Neural progenitor cell (in vitro differentiated cells): ENCODE measurements around the gene LAG3. TPM values are rescaled to one million over a fixed set of nuclear protein-coding genes. Genes with fewer than 3 reads are reported as not detected.

ENCODE experiments used
- DNase-seq: peaks from one replicate; pipeline ENCODE4 v3.0.0-alpha.2; 2016; ENCODE audit warnings: low spot score
- H2AFZ ChIP-seq: fragments of 200-600 bp; sonication (generic); replicated peaks from 2 replicates; pipeline ENCODE4 v1.6.1; 2016; ENCODE audit warnings: antibody characterized with exemption
- H3F3A ChIP-seq: fragments of 200-600 bp; sonication (generic); 2 replicates; pipeline ENCODE4 v1.6.1; 2016; ENCODE audit warnings: antibody characterized with exemption, low read depth
- H3K27ac ChIP-seq: fragments of 200-600 bp; sonication (generic); 2 replicates; pipeline ENCODE4 v1.5.1; 2016; ENCODE audit warnings: mild to moderate bottlenecking
- H3K27me3 ChIP-seq: fragments of 200-600 bp; sonication (generic); 2 replicates; pipeline ENCODE4 v1.6.1; 2016; ENCODE audit warnings: mild to moderate bottlenecking, moderate library complexity
- H3K36me3 ChIP-seq: fragments of 200-600 bp; sonication (generic); 2 replicates; pipeline ENCODE4 v1.5.1; 2016
- H3K4me1 ChIP-seq: fragments of 200-600 bp; sonication (generic); 2 replicates; pipeline ENCODE4 v1.6.1; 2016; ENCODE audit warnings: mixed run types
- H3K4me2 ChIP-seq: fragments of 200-600 bp; sonication (generic); 2 replicates; pipeline ENCODE4 v1.6.1; 2016
- H3K4me3 ChIP-seq: fragments of 200-600 bp; sonication (generic); 2 replicates; pipeline ENCODE4 v1.5.1; 2016
- H3K79me2 ChIP-seq: fragments of 200-600 bp; sonication (generic); 2 replicates; pipeline ENCODE4 v1.6.1; 2016; ENCODE audit warnings: low read depth
- H3K9ac ChIP-seq: fragments of 200-600 bp; sonication (generic); 2 replicates; pipeline ENCODE4 v1.6.1; 2016
- H3K9me3 ChIP-seq: fragments of 200-600 bp; sonication (generic); 2 replicates; pipeline ENCODE4 v1.5.1; 2016; ENCODE audit warnings: low read depth
- H4K20me1 ChIP-seq: fragments of 200-600 bp; sonication (generic); 2 replicates; pipeline ENCODE4 v1.6.1; 2016; ENCODE audit warnings: low read depth
- H3K27ac Mint-ChIP-seq: 3 replicates; pipeline ENCODE4 v1.8.0; 2021; ENCODE audit warnings: mixed read lengths
- H3K27me3 Mint-ChIP-seq: 2 replicates; pipeline ENCODE4 v1.8.0; 2022; ENCODE audit warnings: low read depth, mild to moderate bottlenecking, inconsistent platforms, moderate library complexity, mixed read lengths; ENCODE audit not compliant: insufficient read depth
- H3K36me3 Mint-ChIP-seq: 3 replicates; pipeline ENCODE4 v1.8.0; 2021; ENCODE audit warnings: mixed read lengths
- H3K4me1 Mint-ChIP-seq: 3 replicates; pipeline ENCODE4 v1.8.0; 2021; ENCODE audit warnings: mixed read lengths
- H3K4me3 Mint-ChIP-seq: 3 replicates; pipeline ENCODE4 v1.8.0; 2021; ENCODE audit warnings: mild to moderate bottlenecking, moderate library complexity, mixed read lengths
- H3K9me3 Mint-ChIP-seq: 3 replicates; pipeline ENCODE4 v1.8.0; 2020; ENCODE audit warnings: mixed read lengths
- EZH2 ChIP-seq: fragments of 200-600 bp; sonication (generic); IDR thresholded peaks from 2 replicates; pipeline ENCODE4 v1.6.1; 2017; ENCODE audit warnings: antibody characterized with exemption, mild to moderate bottlenecking, moderate library complexity
- EZH2phosphoT487 ChIP-seq: fragments of 200-600 bp; sonication (generic); IDR thresholded peaks from 2 replicates; pipeline ENCODE4 v1.6.1; 2017; ENCODE audit warnings: antibody characterized with exemption
- total RNA-seq: library from RNA; depleted of rRNA; stranded (reverse); fragments of >200 nt; gene quantifications from 2 replicates; pipeline ENCODE4 v1.2.3, GENCODE V29; 2015; ENCODE audit warnings: low replicate concordance
- TF ChIP-seq, protein P1 (sequence below): fragments of 200-600 bp; sonication (generic); IDR thresholded peaks from 2 replicates; pipeline ENCODE4 v1.5.1; 2017; ENCODE audit warnings: antibody characterized with exemption, mild to moderate bottlenecking

LAG3 gene
- total RNA-seq, 1 donor from 2014 or later, result 0.45 TPM

DNA sequence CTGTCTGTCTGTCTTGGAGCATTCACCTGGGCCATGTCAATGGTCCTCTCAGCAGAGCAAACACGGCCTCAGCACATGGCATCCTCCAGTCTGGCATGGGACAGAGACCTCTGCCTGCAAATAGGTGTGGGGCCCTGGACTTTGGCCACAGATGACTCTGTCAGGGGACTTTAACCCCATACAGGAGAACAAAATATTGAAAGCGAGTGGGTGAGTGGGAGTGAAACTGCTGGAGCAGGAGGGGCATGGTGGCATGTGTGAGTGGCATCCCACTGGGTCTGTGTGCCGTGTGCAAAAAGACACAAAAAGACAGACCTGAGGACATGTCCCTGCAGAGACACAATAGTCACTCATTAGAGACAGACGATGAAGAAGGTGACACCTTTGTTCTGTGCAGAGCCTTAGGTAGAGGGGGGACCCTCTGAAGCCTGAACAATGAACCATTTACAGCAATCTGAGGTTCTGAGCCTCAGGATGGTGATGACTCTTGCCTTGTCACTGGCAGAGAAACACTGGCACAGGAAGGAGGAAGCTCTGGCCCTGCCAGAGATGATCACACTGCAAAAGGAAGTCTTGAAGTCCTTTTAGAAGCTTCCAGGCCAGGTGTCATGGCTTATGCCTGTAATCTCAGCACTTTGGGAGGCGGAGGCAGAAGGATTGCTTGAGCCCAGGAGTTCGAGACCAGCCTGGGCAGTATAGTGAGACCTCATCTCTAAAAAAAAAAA, 7.5 kb downstream of the LAG3 start:
- no peaks in the 10 kb centered on the region for H3K79me2 ChIP-seq
- H3K27ac ChIP-seq, result peak overlapping the region; percentile 24
- no peaks in the 10 kb centered on the region for H3K36me3 ChIP-seq
- TF ChIP-seq EZH2phosphoT487 (no peak), EZH2 (no peak)
- TF ChIP-seq, protein P1, sequence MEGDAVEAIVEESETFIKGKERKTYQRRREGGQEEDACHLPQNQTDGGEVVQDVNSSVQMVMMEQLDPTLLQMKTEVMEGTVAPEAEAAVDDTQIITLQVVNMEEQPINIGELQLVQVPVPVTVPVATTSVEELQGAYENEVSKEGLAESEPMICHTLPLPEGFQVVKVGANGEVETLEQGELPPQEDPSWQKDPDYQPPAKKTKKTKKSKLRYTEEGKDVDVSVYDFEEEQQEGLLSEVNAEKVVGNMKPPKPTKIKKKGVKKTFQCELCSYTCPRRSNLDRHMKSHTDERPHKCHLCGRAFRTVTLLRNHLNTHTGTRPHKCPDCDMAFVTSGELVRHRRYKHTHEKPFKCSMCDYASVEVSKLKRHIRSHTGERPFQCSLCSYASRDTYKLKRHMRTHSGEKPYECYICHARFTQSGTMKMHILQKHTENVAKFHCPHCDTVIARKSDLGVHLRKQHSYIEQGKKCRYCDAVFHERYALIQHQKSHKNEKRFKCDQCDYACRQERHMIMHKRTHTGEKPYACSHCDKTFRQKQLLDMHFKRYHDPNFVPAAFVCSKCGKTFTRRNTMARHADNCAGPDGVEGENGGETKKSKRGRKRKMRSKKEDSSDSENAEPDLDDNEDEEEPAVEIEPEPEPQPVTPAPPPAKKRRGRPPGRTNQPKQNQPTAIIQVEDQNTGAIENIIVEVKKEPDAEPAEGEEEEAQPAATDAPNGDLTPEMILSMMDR, result no peak
- H3K4me1 ChIP-seq, result peaks cover 40% of the 10 kb centered on the region
- H2AFZ ChIP-seq, result no peak overlapping the region
- H3K27me3 Mint-ChIP-seq, result peaks cover 19% of the 10 kb centered on the region
- peak overlapping the region; percentile 80 for H3K4me2 ChIP-seq
- no peaks in the 10 kb centered on the region for H3K9me3 ChIP-seq
- H4K20me1 ChIP-seq, result no peaks in the 10 kb centered on the region
- peaks cover 39% of the 10 kb centered on the region for H3K4me1 Mint-ChIP-seq
- no peak overlapping the region for H3K9ac ChIP-seq
- H3K4me3 ChIP-seq, result no peak overlapping the region
- no peak for DNase-seq
- no peaks in the 10 kb centered on the region for H3K27me3 ChIP-seq
- peak overlapping the region; percentile 98 for H3K27ac Mint-ChIP-seq
- no peak overlapping the region for H3K4me3 Mint-ChIP-seq
- H3K9me3 Mint-ChIP-seq, result no peaks in the 10 kb centered on the region
- peaks cover 30% of the 10 kb centered on the region for H3F3A ChIP-seq
- H3K36me3 Mint-ChIP-seq, result peaks cover 18% of the 10 kb centered on the region

DNA sequence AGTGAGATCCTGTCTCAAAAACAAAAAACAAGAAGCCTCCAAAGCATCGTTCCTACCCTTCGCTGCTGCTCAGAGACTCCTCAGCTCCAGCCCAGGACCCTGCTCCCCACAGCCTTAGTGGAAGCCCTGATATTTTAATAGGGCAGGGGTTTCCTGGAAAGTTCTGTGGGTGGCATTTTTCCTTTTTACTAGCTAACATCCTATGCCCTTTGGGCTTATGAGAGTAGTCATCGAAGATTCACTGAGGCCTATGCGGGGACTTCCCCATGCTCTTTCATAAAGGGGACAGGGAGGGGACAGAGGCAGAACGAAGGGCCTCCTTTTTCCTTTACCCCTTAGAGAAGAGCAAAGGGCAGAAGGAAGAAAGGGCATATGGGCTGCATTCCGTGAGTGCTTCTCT, 8.3 kb downstream of the LAG3 start:
- Mint-ChIP-seq H3K27ac (peak overlapping the region; percentile 57), H3K4me1 (peaks cover 38% of the 10 kb centered on the region), H3K9me3 (no peaks in the 10 kb centered on the region), H3K36me3 (peaks cover 13% of the 10 kb centered on the region), H3K4me3 (no peak overlapping the region), H3K27me3 (peaks cover 14% of the 10 kb centered on the region)
- Histone ChIP-seq H3K36me3 (no peaks in the 10 kb centered on the region), H3K4me1 (peaks cover 40% of the 10 kb centered on the region), H3K9me3 (no peaks in the 10 kb centered on the region), H3K4me2 (no peak overlapping the region), H3K27ac (no peak overlapping the region), H4K20me1 (no peaks in the 10 kb centered on the region), H3K9ac (no peak overlapping the region), H3F3A (peaks cover 30% of the 10 kb centered on the region), H3K4me3 (no peak overlapping the region), H2AFZ (no peak overlapping the region), H3K27me3 (no peaks in the 10 kb centered on the region), H3K79me2 (no peaks in the 10 kb centered on the region)
- TF ChIP-seq, protein P1, result no peak
- TF ChIP-seq EZH2 (no peak), EZH2phosphoT487 (no peak)
- DNase-seq, result no peak

DNA sequence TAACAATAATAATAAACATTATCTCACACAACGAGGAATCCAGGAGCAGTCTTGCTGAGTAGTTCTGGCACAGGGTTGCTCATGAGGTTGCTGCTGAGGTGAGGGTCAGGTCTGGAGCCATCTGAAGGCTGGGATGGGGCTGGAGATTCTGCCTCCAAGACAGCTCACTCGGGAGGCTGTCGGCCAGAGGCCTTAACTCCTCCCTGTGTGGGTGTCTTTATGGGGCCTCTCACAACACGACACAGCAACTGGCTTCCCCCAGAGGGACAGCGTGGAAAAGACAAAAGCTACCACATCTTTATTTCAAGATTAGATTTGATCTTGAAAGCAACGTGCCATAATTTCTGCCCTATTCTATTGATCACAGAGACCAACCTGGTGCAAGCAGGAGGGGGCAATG, 9.8 kb downstream of the LAG3 start:
- Histone ChIP-seq H3K79me2 (no peaks in the 10 kb centered on the region), H3K27me3 (no peaks in the 10 kb centered on the region), H3K36me3 (no peaks in the 10 kb centered on the region), H2AFZ (no peak overlapping the region), H4K20me1 (no peaks in the 10 kb centered on the region), H3K9me3 (no peaks in the 10 kb centered on the region), H3K9ac (no peak overlapping the region), H3K4me2 (no peak overlapping the region), H3F3A (peaks cover 40% of the 10 kb centered on the region), H3K27ac (no peak overlapping the region), H3K4me1 (peaks cover 50% of the 10 kb centered on the region), H3K4me3 (no peak overlapping the region)
- peaks cover 5% of the 10 kb centered on the region for H3K36me3 Mint-ChIP-seq
- DNase-seq, result no peak
- peaks cover 10% of the 10 kb centered on the region for H3K27me3 Mint-ChIP-seq
- TF ChIP-seq EZH2, result no peak
- no peak for TF ChIP-seq EZH2phosphoT487
- TF ChIP-seq, protein P1, result no peak
- H3K4me3 Mint-ChIP-seq, result no peak overlapping the region
- peak overlapping the region; percentile 13 for H3K27ac Mint-ChIP-seq
- peaks cover 48% of the 10 kb centered on the region for H3K4me1 Mint-ChIP-seq
- no peaks in the 10 kb centered on the region for H3K9me3 Mint-ChIP-seq
